ENCODE results near the gene ALG1.
"Not testable (repeated sequence)": the region's sequence is repeated elsewhere in the genome, so short reads cannot be mapped to it uniquely, and the experiment has no call there.

Gene ALG1

GRCh38 chr16:5080461-5080860, 8.8 kb downstream of the ALG1 start:
- not testable (repeated sequence) for ATAC-seq, DNase-seq, H3K4me3 Mint-ChIP-seq, H3K9me3 Mint-ChIP-seq, H3K27me3 Mint-ChIP-seq, H3K4me1 Mint-ChIP-seq, H3K27ac Mint-ChIP-seq

GRCh38 chr16:5080996-5081395, 9.4 kb downstream of the ALG1 start:
- not testable (repeated sequence) for H3K4me1 Mint-ChIP-seq, H3K27me3 Mint-ChIP-seq, H3K27ac Mint-ChIP-seq, DNase-seq, H3K9me3 Mint-ChIP-seq, H3K4me3 Mint-ChIP-seq, ATAC-seq

DNA sequence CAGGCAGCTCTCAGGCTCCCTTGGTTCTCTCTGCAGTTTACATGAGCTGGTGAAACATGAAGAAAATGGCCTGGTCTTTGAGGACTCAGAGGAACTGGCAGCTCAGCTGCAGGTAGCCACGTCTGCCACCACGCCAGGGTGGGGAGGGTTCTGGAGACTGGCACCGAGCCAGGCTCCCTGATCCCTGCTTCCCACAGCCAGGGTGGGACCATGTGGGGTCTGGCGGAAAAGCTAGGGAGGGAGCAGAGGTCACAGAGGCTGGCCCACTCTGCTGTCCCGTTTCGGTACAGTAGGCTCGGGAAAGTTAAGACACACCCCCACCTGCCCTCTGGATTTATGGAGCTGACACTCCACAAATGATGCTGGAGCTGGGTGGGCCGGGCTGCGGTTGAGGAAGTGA, 12.0 kb downstream of the ALG1 start:
- not testable (repeated sequence) for H3K27ac Mint-ChIP-seq, ATAC-seq, H3K4me3 Mint-ChIP-seq, H3K9me3 Mint-ChIP-seq, DNase-seq, H3K4me1 Mint-ChIP-seq, H3K27me3 Mint-ChIP-seq

- not testable (repeated sequence) for H3K27me3 Mint-ChIP-seq, H3K4me3 Mint-ChIP-seq, H3K9me3 Mint-ChIP-seq, DNase-seq, H3K4me1 Mint-ChIP-seq, ATAC-seq
- peak overlapping the region in 1 of 2 donors; percentile 54 for H3K27ac Mint-ChIP-seq
Observed at GRCh38 chr16:5084099-5084731, 12.6 kb downstream of the ALG1 start.

DNA sequence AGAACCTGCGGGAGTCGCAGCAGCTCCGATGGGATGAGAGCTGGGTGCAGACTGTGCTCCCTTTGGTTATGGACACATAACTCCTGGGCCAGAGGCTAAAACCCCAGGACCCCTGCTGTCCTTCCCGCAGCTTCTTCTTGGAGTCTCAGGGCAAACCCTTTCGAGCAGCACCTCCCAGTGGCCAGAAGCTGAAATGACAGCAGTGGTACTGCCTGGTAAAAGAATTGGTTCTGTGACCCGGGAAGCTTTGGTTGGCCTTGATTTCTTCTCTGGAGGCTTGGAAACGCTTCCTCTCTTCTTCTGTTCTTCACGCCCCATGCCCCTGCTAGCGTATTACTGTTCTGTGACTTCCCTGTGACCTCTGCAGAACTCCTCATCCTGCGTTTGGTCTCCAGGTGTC, 13.2 kb downstream of the ALG1 start:
- not testable (repeated sequence) for ATAC-seq, H3K27me3 Mint-ChIP-seq, H3K27ac Mint-ChIP-seq, H3K4me3 Mint-ChIP-seq, H3K4me1 Mint-ChIP-seq, H3K9me3 Mint-ChIP-seq
- peak; percentile 50 to 55 for DNase-seq

GRCh38 chr16:5085716-5086115, 14.1 kb downstream of the ALG1 start:
- DNase-seq, ATAC-seq, H3K9me3 Mint-ChIP-seq, H3K4me3 Mint-ChIP-seq, H3K27ac Mint-ChIP-seq, H3K27me3 Mint-ChIP-seq, H3K4me1 Mint-ChIP-seq: not testable (repeated sequence)

DNA sequence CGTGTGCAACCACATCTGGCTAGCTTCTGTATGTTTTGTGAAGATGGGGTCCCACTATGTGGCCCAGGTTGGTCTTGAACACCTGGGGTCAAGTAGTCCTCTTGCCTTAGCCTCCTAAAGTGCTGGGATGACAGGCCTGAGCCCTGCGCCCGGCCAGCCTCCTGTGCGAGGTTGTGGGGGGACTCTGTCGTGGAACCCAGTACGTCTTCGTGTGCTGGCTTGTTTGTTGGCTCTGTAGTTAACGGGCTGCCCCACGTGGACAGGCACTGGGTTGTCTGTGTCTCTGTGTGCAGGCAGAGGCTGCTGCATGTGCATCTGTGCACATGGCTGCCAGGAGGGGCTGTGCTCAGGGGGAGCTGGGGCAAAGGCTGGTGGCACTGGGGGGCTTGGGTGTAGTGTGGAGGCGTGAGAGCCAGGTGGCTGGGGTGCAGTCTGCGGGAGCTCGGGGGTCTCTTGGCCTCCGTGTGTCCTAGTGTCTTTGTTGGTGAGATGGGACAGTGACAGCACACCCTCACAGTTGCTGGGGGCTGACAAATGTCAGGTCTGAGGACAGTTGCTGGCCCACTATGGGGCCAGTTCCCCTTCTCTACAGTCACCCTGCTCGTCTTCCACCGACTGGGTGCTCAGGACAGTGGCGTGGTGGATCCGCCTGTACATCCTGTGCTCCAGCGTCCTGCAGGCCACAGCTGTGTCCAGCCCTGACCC, 16.6 kb downstream of the ALG1 start:
- H3K4me1 Mint-ChIP-seq = peaks cover 13% of the 10 kb centered on the region
- not testable (repeated sequence) for H3K9me3 Mint-ChIP-seq, DNase-seq, H3K4me3 Mint-ChIP-seq, ATAC-seq, H3K27ac Mint-ChIP-seq, H3K27me3 Mint-ChIP-seq

- H3K4me1 Mint-ChIP-seq = peaks cover 13% of the 10 kb centered on the region
- ATAC-seq, H3K27me3 Mint-ChIP-seq, DNase-seq, H3K9me3 Mint-ChIP-seq, H3K4me3 Mint-ChIP-seq: not testable (repeated sequence)
- H3K27ac Mint-ChIP-seq = peak overlapping the region in 1 of 2 donors; percentile 69
Observed at GRCh38 chr16:5088936-5089335, 17.3 kb downstream of the ALG1 start.

GRCh38 chr16:5089911-5090555, 18.4 kb downstream of the ALG1 start:
- peaks cover 12% of the 10 kb centered on the region for H3K4me1 Mint-ChIP-seq
- DNase-seq, H3K4me3 Mint-ChIP-seq, H3K9me3 Mint-ChIP-seq, ATAC-seq, H3K27me3 Mint-ChIP-seq, H3K27ac Mint-ChIP-seq: not testable (repeated sequence)

- not testable (repeated sequence) for H3K4me3 Mint-ChIP-seq, H3K27ac Mint-ChIP-seq, ATAC-seq, H3K27me3 Mint-ChIP-seq, DNase-seq, H3K9me3 Mint-ChIP-seq
- H3K4me1 Mint-ChIP-seq = peaks cover 17% of the 10 kb centered on the region
Observed at GRCh38 chr16:5090592-5090991, 18.9 kb downstream of the ALG1 start.

DNA sequence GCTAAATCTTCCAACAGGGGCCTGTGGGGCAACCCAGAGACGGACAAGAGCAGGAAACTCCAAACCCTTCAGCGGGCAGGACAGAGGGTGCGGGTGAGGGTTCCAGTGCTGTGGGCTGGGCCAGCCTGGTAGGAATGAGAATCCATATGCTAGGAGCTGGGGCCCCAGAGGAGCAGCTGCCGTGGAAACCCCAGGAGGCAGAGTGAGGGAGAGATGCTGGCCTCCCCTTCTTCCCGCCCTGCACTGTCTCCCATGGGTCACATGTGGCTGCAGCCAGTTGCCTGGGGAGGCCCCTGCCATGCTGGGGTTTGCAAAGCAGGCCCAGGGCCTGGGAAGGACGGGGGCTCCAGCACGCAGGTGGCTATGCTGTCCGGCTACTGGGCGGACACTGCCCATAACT, 21.4 kb downstream of the ALG1 start:
- not testable (repeated sequence) for DNase-seq, H3K27me3 Mint-ChIP-seq, H3K27ac Mint-ChIP-seq, ATAC-seq, H3K4me3 Mint-ChIP-seq, H3K9me3 Mint-ChIP-seq
- peaks cover 32% of the 10 kb centered on the region for H3K4me1 Mint-ChIP-seq

DNA sequence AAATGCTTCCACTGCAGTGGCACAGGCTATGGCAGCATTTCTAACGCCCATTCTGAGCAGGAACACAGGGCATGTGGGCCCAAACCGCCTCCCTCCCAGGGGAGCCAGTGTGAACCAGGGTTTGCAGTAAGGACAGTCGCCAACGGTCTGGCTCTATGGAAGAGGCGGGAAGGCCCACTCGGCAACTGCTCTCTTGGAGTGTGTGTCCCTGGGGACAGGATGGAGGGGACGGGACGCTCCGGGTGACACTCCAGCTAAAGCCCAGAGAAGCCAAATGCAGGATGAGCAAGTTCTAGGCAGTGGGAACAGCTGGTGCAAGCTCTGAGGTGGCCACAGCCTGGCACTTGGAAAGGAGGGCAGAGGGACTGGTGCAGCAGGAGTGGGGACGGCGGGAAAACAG, 22.1 kb downstream of the ALG1 start:
- H3K27ac Mint-ChIP-seq, H3K4me3 Mint-ChIP-seq, DNase-seq, ATAC-seq, H3K9me3 Mint-ChIP-seq, H3K27me3 Mint-ChIP-seq: not testable (repeated sequence)
- H3K4me1 Mint-ChIP-seq = peaks cover 35% of the 10 kb centered on the region

- H3K4me3 Mint-ChIP-seq, H3K27me3 Mint-ChIP-seq, ATAC-seq, DNase-seq, H3K9me3 Mint-ChIP-seq: not testable (repeated sequence)
- Mint-ChIP-seq H3K4me1 (peaks cover 39% of the 10 kb centered on the region), H3K27ac (peak overlapping the region in 1 of 2 donors; percentile 54)
Observed at GRCh38 chr16:5095145-5095830, 23.6 kb downstream of the ALG1 start.

GRCh38 chr16:5096437-5097060, 24.9 kb downstream of the ALG1 start:
- peak overlapping the region; percentile 90 to 94 for H3K27ac Mint-ChIP-seq
- not testable (repeated sequence) for H3K9me3 Mint-ChIP-seq, ATAC-seq, H3K27me3 Mint-ChIP-seq, DNase-seq
- peaks cover 39% of the 10 kb centered on the region for H3K4me1 Mint-ChIP-seq
- peak overlapping the region; percentile 88 to 96 for H3K4me3 Mint-ChIP-seq

GRCh38 chr16:5097061-5097469, 25.4 kb downstream of the ALG1 start:
- ATAC-seq, H3K9me3 Mint-ChIP-seq, H3K27me3 Mint-ChIP-seq: not testable (repeated sequence)
- DNase-seq = peak; percentile 46 to 50
- H3K27ac Mint-ChIP-seq = peak overlapping the region; percentile 90 to 94
- H3K4me3 Mint-ChIP-seq = peak overlapping the region; percentile 88 to 96
- peaks cover 36% of the 10 kb centered on the region for H3K4me1 Mint-ChIP-seq

Measured in stimulated activated naive CD8-positive, alpha-beta T cell treated with anti-CD3 and anti-CD28 coated beads, Interleukin-15, amount 100 ng/mL, for 72 hours (primary cell).